Keratinocyte (primary cell): Measurements from ENCODE around the gene KLHDC3.
"Not testable (repeated sequence)": the region's sequence is repeated elsewhere in the genome, so short reads cannot be mapped to it uniquely, and the experiment has no call there.

Experiments used
- EZH2 ChIP-seq: IDR thresholded peaks from one replicate; pipeline ENCODE4 v1.6.1; 2012; ENCODE audit warnings: inconsistent platforms, mild to moderate bottlenecking, low read length, moderate library complexity
- TF ChIP-seq, protein P1 (sequence below), 3 experiments: IDR thresholded peaks in 1 of 3; conservative IDR thresholded peaks in 1 of 3; optimal IDR thresholded peaks in 1 of 3; 2 replicates in 2 of 3; 3 replicates in 1 of 3; pipeline versions ENCODE3 to v1.5.1; 2011; ENCODE audit warnings: low read length in 3 of 3, mild to moderate bottlenecking in 3 of 3, moderate library complexity in 2 of 3, control low read depth in 1 of 3, inconsistent platforms in 1 of 3; ENCODE audit not compliant: insufficient read depth in 2 of 3; ENCODE audit errors: extremely low read depth in 1 of 3

DNA sequence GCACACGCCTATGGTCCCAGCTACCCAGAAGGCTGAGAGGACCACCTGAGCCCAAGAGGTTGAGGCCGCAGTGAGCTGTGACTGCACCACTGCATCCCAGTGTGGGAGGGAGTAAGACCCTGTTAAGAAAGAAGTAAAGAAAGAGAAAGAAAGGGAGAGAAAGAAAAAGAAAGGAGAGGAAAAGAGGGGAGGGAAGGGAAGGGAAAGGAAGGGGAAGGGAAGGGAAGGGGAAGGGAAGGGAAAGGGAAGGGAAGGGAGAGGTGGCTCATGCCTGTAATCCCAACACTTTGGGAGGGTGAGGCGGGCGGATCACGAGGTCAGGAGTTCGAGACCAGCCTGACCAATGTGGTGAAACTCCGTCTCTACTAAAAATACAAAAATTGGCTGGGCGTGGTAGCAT, 27.4 kb downstream of the KLHDC3 start:
- TF ChIP-seq, protein P1, sequence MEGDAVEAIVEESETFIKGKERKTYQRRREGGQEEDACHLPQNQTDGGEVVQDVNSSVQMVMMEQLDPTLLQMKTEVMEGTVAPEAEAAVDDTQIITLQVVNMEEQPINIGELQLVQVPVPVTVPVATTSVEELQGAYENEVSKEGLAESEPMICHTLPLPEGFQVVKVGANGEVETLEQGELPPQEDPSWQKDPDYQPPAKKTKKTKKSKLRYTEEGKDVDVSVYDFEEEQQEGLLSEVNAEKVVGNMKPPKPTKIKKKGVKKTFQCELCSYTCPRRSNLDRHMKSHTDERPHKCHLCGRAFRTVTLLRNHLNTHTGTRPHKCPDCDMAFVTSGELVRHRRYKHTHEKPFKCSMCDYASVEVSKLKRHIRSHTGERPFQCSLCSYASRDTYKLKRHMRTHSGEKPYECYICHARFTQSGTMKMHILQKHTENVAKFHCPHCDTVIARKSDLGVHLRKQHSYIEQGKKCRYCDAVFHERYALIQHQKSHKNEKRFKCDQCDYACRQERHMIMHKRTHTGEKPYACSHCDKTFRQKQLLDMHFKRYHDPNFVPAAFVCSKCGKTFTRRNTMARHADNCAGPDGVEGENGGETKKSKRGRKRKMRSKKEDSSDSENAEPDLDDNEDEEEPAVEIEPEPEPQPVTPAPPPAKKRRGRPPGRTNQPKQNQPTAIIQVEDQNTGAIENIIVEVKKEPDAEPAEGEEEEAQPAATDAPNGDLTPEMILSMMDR (optimal IDR thresholded peaks at IDR 0.05 in 1 of 3, IDR thresholded peaks at IDR 0.05 in 1 of 3, conservative IDR thresholded peaks at IDR 0.05 in 1 of 3; ENCODE audit: extremely low read depth in 1 of 3, insufficient read depth in 2 of 3, low read length in 3 of 3) = not testable (repeated sequence)
- not testable (repeated sequence) for TF ChIP-seq EZH2
